ENCODE measurements around the gene C21orf91.

DNA sequence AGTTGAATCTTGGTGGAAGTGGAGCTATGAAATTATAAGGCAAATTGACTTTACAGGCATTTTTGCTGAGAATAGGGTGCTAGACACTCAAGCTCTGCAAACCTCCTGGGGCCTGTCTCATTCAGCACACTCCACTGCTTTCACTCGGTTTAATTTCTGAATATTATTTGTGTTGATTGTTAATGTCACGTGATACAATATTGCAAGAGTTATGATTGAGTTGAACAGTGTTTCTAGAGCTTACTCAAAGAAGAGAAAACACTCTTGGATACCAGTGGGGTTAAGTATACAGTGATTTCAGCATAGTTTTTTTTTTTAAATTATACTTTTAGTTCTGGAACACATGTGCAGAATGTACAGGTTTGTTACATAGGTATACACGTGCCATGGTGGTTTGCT lies 49.7 kb downstream of the C21orf91 start:
- TF ChIP-seq, protein P1, sequence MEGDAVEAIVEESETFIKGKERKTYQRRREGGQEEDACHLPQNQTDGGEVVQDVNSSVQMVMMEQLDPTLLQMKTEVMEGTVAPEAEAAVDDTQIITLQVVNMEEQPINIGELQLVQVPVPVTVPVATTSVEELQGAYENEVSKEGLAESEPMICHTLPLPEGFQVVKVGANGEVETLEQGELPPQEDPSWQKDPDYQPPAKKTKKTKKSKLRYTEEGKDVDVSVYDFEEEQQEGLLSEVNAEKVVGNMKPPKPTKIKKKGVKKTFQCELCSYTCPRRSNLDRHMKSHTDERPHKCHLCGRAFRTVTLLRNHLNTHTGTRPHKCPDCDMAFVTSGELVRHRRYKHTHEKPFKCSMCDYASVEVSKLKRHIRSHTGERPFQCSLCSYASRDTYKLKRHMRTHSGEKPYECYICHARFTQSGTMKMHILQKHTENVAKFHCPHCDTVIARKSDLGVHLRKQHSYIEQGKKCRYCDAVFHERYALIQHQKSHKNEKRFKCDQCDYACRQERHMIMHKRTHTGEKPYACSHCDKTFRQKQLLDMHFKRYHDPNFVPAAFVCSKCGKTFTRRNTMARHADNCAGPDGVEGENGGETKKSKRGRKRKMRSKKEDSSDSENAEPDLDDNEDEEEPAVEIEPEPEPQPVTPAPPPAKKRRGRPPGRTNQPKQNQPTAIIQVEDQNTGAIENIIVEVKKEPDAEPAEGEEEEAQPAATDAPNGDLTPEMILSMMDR (IDR thresholded peaks at IDR 0.05), result no peak
- no peak for TF ChIP-seq EP300 (IDR thresholded peaks at IDR 0.05)
